ENCODE results near the gene LRMDA.

GRCh38 chr10:76160446-76161300, 729.2 kb downstream of the LRMDA start:
- no peak for TF ChIP-seq EZH2 (IDR thresholded peaks at IDR 0.05; ENCODE audit: borderline replicate concordance, low read depth, low read length, severe bottlenecking)
- TF ChIP-seq CTCF (IDR thresholded peaks at IDR 0.05; ENCODE audit: borderline replicate concordance, extremely low read depth, low read length, poor library complexity, severe bottlenecking), result no peak

Data from DND-41 (cell line).